GM21390 (cell line): ENCODE measurements around the gene PRKD1.

Source experiments
- ATAC-seq: cut with Tn5 transposase; IDR thresholded peaks from one replicate; pipeline ENCODE4 v1.9.1; 2021; ENCODE audit not compliant: unreplicated experiment

PRKD1 gene

DNA sequence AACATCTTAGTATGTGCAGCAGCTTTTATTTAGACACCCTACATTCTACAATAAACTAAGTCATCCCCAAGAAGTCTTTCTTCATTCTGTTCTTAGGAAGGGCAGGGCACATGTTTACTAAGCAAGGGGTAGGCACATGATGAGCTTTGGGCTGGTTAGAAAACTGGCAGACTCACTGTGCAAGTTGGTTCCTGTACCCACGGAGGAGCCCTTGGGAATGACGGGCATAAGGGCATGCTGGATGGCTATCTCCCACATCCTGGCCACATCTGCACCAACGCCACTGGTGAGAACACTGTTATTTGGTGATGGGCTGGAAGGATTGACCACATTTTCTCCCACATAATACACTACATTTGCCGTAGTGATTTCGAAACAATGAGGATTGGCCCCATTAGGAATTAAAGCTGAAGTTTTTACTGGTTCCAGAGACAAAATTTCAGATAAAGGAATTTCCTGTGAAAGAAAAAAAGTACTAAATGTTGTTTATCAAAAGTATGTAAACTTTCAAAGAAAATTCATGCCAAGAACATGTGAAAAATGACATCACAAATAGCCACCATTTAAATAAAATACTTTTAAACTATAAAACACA is 297.0 kb downstream of the PRKD1 start:
- no peak for ATAC-seq

DNA sequence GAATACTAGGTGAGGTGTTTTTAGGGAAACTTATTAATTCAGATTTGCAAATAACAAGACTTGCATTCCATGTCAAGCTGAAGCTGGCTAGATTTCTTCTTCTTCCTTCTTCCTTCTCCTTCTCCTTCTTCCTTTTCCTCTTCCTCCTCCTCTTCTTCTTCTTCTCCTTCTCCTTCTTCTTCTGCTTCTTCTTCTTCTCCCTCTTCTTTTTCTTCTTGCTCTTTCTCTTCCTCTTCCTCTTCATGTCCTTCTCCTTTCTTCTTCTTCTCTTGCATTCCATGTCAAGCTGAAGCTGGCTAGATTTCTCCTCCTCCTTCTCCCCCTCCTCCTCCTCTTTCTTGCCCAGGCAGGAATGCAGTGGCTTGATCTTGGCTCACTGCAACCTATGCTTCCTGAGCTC is 297.8 kb downstream of the PRKD1 start:
- no peak for ATAC-seq

DNA sequence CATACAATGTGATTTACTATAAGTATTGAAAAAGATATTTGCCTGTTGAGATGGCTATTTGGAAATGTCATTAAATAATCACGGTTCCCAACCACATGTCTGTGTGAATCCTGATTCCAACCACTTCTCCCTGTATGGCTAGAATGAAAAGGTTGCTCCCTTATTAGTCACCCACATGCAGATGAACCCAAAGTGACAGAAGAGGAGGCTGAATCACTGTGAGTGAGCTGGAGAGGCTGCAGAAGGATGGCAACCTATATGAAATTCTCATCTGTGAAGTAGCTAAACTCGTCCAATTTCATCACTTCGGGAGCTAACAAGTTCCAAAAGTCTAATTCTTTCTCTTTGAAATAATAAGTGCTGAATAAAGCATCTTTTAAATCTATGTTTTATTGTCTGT is 300.5 kb downstream of the PRKD1 start:
- ATAC-seq = no peak

DNA sequence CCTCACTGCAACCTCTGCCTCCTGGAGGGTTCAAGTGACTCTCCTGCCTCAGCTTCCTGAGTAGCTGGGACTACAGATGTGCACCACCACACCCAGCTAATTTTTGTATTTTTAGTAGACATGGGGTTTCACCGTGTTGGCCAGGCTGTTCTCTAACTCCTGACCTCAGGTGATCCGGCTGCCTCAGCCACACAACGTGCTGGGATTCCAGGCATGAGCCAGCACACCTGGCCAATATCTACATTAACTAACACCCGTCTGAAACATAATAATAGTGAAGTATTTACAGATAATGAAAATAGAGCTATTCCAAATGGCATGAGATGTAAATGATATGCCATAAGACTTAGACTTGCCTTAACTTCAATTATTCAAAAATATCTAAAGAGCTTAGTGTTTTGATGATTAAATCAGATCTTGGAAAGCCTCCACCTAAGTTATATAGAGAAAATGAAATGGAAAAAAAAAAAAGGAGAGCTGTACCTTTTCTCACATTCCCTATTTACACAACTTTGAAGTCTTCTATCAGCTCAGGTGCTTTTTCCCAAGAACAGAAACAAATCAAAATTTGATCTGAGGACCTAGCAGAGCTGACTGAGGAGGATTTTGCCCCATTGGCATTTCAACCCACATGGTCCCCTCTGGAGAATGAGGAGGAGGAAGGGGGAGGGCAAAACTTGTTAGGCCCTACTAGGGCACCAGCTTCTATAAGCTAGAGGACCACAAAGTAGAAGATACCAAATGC is 309.2 kb downstream of the PRKD1 start:
- ATAC-seq = no peak

- ATAC-seq = no peak
Measured at GRCh38 chr14:29616922-29617321, 310.7 kb downstream of the PRKD1 start.

- ATAC-seq = no peak
Measured at GRCh38 chr14:29608861-29609260, 318.8 kb downstream of the PRKD1 start.

DNA sequence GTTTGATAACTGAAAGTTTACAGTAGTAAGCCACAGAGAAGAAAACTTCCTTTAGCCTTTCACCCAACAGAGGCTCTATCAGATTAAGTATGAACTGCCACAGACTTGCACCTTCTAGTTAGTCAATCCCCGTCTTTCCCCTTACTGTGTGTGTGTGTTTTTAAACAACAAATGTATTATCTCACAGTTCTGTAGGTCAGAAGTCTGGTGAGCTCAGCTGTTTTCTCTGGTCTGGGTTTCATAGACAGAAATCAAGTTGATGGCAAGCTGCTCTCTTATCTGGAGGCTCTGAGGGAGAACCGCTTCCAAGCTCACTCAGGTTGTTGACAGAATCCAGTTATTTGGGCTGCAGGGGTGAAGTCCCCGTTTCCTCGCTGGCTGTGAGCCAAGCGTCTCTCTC is 320.5 kb downstream of the PRKD1 start:
- ATAC-seq = no peak

DNA sequence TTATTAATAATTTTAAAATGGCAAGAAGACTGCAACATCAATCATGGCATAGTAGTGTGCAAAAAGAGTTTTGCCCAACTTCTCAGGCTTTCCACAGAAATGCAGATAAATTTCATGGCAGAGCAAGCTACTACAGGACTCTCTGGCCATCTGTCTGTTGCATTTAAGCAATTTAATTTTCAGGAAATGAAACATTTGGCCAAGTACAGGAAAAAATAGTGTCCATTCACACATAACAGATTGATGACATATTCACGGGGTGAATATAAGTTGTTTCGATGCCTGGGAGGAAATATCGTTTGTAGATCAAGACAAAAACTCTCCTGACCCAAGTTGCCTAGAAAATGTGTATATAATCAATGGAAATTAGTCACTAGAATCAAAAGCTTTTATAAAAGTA is 324.0 kb downstream of the PRKD1 start:
- ATAC-seq = no peak

DNA sequence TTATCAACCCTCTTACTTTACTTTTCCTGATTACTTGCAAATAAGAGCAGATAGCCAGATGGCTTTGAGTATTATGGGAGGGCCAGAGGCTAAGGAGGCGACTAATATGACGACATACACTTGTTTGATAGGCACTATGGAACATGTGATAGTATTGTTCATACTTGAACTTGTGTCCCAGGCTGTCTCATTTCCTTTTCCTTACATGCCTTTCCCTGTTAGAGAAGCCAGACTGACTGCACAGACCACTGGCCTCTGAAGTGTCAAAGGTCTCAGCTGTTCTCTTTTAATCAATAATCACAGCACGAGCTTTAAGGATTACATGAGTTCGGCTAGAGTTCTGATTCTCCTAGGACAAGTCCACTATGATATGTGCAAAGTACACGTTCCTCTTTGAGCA is 326.0 kb downstream of the PRKD1 start:
- ATAC-seq = no peak

- ATAC-seq = no peak
Measured at GRCh38 chr14:29587761-29588470, 339.7 kb downstream of the PRKD1 start.

- ATAC-seq = no peak
Measured at GRCh38 chr14:29587046-29587445, 340.6 kb downstream of the PRKD1 start.

DNA sequence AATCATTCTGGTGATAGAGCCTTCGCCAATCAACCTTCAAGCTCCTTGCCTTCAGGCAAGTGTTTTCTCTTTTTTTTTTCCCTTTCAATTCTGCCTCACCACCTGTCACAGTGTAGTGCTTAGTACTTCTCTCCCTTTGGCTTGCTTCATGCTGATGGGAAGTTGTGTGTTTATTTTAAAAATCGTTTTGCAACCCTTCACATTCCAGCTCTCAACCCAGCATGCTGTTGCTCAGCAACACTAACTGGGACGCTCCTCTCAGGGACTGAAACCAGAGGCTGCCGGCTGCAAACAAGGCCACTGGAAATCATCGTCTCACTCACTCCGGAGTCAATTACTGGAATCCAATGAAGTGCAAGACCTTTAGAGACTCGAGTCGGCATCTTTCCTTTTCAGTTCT is 342.7 kb downstream of the PRKD1 start:
- no peak for ATAC-seq

GRCh38 chr14:29580763-29581162 is 346.9 kb downstream of the PRKD1 start:
- ATAC-seq = no peak

GRCh38 chr14:29579838-29580237 is 347.8 kb downstream of the PRKD1 start:
- ATAC-seq = no peak

DNA sequence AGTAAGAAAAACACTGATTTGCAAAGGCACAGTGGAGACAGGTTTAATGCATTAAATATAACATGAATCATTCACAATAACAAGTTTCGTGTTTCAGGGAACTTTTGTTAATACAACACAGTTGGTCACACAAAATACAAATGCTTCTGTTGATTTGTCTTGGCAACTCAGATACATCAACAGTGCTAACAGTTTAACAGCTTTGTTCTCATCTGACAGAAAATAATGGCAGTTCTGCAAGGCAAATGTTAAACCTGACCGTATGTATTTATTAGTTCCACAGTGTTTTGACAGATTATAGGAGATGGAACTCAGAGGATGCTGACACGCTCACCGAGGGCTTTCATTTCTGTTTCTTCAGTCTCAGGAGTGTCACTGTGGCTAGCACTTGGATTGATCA is 350.7 kb downstream of the PRKD1 start:
- no peak for ATAC-seq

DNA sequence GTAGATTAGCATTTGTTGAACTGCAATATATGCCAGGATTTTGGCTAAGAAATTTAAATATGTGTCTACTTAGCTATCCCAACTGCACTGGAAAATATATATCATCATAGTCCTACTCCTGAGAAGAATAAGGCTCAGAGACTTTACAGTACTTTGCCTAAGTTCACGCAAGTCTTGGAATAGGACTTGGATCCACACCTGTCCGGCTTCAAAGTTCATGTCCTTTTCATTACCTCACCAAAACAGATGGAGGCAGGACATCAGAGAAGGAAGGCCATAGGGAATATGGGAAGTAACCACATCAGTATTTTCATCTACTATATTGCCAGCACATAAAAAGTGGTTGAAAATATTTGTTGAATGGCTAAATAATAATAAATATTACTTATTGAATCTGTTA is 358.5 kb downstream of the PRKD1 start:
- no peak for ATAC-seq

DNA sequence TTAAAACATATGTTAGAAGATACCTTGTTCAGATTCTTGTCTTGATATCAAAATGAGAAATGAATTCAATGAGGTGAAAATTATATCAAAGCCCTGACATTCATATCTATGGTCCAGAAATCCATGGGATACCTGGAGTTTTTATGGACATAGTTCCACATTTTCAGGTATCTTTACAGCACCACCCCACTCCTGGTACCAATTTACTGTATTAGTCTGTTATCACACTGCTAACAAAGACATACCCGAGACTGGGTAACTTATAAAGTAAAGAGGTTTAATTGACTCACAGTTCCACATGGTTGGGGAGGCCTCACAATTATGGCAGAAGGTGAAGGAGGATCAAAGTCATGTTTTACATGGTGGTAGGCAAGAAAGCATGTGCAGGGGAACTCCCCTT is 361.5 kb downstream of the PRKD1 start:
- no peak for ATAC-seq

DNA sequence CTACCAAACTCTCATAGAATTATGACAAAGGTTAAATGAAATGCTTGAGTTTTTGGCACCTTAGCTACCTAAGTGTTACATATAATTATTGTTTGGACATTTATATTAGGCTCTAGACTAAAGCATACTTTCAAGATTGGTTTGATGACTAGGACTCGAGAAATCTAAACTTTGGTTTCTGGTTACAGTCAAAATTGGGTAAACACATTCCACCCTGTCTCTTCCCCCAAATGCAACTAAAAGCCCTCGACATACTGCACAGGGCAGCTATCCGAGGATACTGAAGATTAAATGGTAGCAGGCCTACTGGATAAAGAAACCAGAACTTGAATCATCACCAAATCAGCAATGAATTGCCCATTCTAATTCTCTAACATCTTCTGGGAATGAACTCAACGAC is 369.1 kb downstream of the PRKD1 start:
- no peak for ATAC-seq

- no peak for ATAC-seq
Measured at GRCh38 chr14:29554335-29554734, 373.3 kb downstream of the PRKD1 start.

DNA sequence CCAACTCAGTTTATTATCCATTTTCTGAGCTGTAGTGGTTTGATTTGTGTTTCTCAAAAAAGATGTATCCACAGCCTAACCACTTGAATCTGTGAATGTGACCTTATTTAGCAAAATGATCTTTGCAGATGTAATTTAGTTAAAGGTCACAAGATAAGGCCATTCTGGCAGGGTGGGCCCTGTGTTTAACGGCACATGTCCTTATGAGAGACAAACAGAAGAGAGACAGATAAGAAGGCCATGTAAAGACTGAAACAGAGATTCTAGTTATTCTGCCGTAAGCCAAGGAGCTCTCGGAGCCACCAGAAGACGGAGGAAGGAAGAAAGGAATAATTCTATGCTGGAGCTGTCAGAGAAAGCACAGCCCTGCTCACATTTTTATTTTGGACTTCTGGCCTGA is 374.2 kb downstream of the PRKD1 start:
- no peak for ATAC-seq

DNA sequence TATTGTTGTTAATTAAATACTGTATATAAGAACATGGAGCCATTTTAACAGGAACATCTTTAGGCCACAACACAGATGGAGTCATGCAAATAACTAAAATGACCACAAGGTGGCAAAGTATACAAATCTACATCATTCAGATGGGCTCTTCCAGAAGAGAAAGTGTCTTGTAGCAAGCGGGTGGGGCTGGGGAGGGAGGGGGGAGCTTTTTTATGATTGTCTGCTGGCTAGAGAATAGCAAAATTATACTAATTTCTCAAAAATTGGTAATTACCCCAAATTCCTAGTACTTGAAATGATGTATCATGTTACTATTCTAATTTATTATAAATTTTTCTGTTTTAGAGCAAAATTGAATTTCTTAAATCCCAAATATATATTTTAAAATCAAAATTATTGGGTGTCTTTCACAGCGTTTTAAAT is 378.7 kb downstream of the PRKD1 start:
- ATAC-seq = peak; percentile 86

- no peak for ATAC-seq
Measured at GRCh38 chr14:29545714-29546113, 381.9 kb downstream of the PRKD1 start.
